Hepatocyte (in vitro differentiated cells): ENCODE measurements around the gene RABL3. TPM values are rescaled to one million over a fixed set of nuclear protein-coding genes. Genes with fewer than 3 reads are reported as not detected.
"Not testable (repeated sequence)": the region's sequence is repeated elsewhere in the genome, so short reads cannot be mapped to it uniquely, and the experiment has no call there.

ENCODE experiments used
- DNase-seq: peaks from one replicate; pipeline ENCODE4 v3.0.0-alpha.2; 2016; ENCODE audit warnings: low spot score
- H2AFZ ChIP-seq: fragments of 200-600 bp; sonication (generic); 2 replicates; pipeline ENCODE4 v1.6.0; 2016; ENCODE audit warnings: antibody characterized with exemption, mild to moderate bottlenecking
- H3K27ac ChIP-seq: fragments of 200-600 bp; sonication (generic); 2 replicates; pipeline ENCODE4 v1.5.1; 2016; ENCODE audit warnings: mild to moderate bottlenecking
- H3K27me3 ChIP-seq: fragments of 200-600 bp; sonication (generic); 2 replicates; pipeline ENCODE4 v1.6.1; 2016
- H3K36me3 ChIP-seq: fragments of 200-600 bp; sonication (generic); replicated peaks from 2 replicates; pipeline ENCODE4 v1.5.1; 2016; ENCODE audit warnings: low read depth; ENCODE audit not compliant: insufficient read depth
- H3K4me1 ChIP-seq: fragments of 200-600 bp; sonication (generic); 2 replicates; pipeline ENCODE4 v1.5.1; 2016; ENCODE audit warnings: mild to moderate bottlenecking, moderate library complexity; ENCODE audit not compliant: insufficient read depth
- H3K4me2 ChIP-seq: fragments of 200-600 bp; sonication (generic); 2 replicates; pipeline ENCODE4 v1.6.0; 2016
- H3K4me3 ChIP-seq: fragments of 200-600 bp; sonication (generic); 2 replicates; pipeline ENCODE4 v1.5.1; 2016; ENCODE audit warnings: mild to moderate bottlenecking
- H3K79me2 ChIP-seq: fragments of 200-600 bp; sonication (generic); 2 replicates; pipeline ENCODE4 v1.6.0; 2017; ENCODE audit warnings: mild to moderate bottlenecking
- H3K9me2 ChIP-seq: fragments of 200-600 bp; sonication (generic); replicated peaks from 2 replicates; pipeline ENCODE4 v1.6.0; 2017; ENCODE audit warnings: mild to moderate bottlenecking; ENCODE audit not compliant: insufficient read depth
- H3K9me3 ChIP-seq: fragments of 200-600 bp; sonication (generic); 2 replicates; pipeline ENCODE4 v1.5.1; 2016; ENCODE audit warnings: low read depth, mild to moderate bottlenecking
- H4K20me1 ChIP-seq: fragments of 200-600 bp; sonication (generic); 2 replicates; pipeline ENCODE4 v1.6.0; 2016; ENCODE audit warnings: mild to moderate bottlenecking; ENCODE audit not compliant: insufficient read depth, poor library complexity, severe bottlenecking
- CTCF ChIP-seq: fragments of 200-600 bp; sonication (generic); IDR thresholded peaks from 2 replicates; pipeline ENCODE4 v1.5.1; 2016; ENCODE audit warnings: antibody characterized with exemption, mild to moderate bottlenecking; ENCODE audit not compliant: poor library complexity
- EZH2 ChIP-seq: fragments of 200-600 bp; sonication (generic); IDR thresholded peaks from 2 replicates; pipeline ENCODE4 v1.6.1; 2016; ENCODE audit warnings: antibody characterized with exemption, mild to moderate bottlenecking, borderline replicate concordance
- EZH2phosphoT487 ChIP-seq: fragments of 200-600 bp; sonication (generic); IDR thresholded peaks from one replicate; pipeline ENCODE4 v1.6.1; 2018; ENCODE audit warnings: antibody characterized with exemption, mild to moderate bottlenecking, low read depth, moderate library complexity; ENCODE audit not compliant: unreplicated experiment, severe bottlenecking
- WGBS: methylation state at CpG from one replicate; pipeline ENCODE4 v1.1.6; 2016; ENCODE audit warnings: low lambda C conversion rate; ENCODE audit errors: missing lambda C conversion rate; 5-methylcytosine and 5-hydroxymethylcytosine counted together
- polyA plus RNA-seq: library from polyadenylated mRNA; unstranded; fragments of >200 nt; fragmentation: Nextera tagmentation; extraction: Ambion mirVana; gene quantifications from 2 replicates; pipeline ENCODE4 v1.2.1, GENCODE V29; 2016
- total RNA-seq: library from RNA; depleted of rRNA; stranded (reverse); fragments of >200 nt; gene quantifications from 2 replicates; pipeline ENCODE4 v1.2.3, GENCODE V29; 2014

Gene RABL3
- total and polyA plus RNA-seq, 2 experiments from 2014 or later, result 12.7 to 23.7 TPM

GRCh38 chr3:120642368-120642948, 99.9 kb downstream of the RABL3 start:
- H3K27ac ChIP-seq, result no peak overlapping the region
- DNase-seq, result no peak
- H3K9me2 ChIP-seq, result no peaks in the 10 kb centered on the region
- WGBS, result 90% methylated on average over 4 of the region's 4 CpGs
- H3K36me3 ChIP-seq, result no peaks in the 10 kb centered on the region
- no peak overlapping the region for H3K4me2 ChIP-seq
- H3K27me3 ChIP-seq, result no peaks in the 10 kb centered on the region
- H4K20me1 ChIP-seq, result no peaks in the 10 kb centered on the region
- no peak for TF ChIP-seq EZH2phosphoT487
- no peak for TF ChIP-seq EZH2
- no peak for TF ChIP-seq CTCF
- H2AFZ ChIP-seq, result no peak overlapping the region
- H3K4me3 ChIP-seq, result no peak overlapping the region
- no peaks in the 10 kb centered on the region for H3K79me2 ChIP-seq
- no peaks in the 10 kb centered on the region for H3K4me1 ChIP-seq
- no peaks in the 10 kb centered on the region for H3K9me3 ChIP-seq

GRCh38 chr3:120641696-120642246, 100.5 kb downstream of the RABL3 start:
- WGBS, result 100% methylated on average over 2 of the region's 2 CpGs
- no peak overlapping the region for H3K4me2 ChIP-seq

GRCh38 chr3:120640231-120640630, 102.1 kb downstream of the RABL3 start:
- Histone ChIP-seq H4K20me1 (no peaks in the 10 kb centered on the region), H3K9me2 (no peaks in the 10 kb centered on the region), H3K27me3 (no peaks in the 10 kb centered on the region), H2AFZ (no peak overlapping the region), H3K36me3 (no peaks in the 10 kb centered on the region), H3K4me3 (no peak overlapping the region), H3K9me3 (no peaks in the 10 kb centered on the region), H3K4me2 (no peak overlapping the region), H3K27ac (no peak overlapping the region), H3K79me2 (no peaks in the 10 kb centered on the region), H3K4me1 (no peaks in the 10 kb centered on the region)
- DNase-seq, result no peak
- WGBS, result 100% methylated on average over 1 of the region's 1 CpG
- TF ChIP-seq EZH2, result no peak
- no peak for TF ChIP-seq EZH2phosphoT487
- TF ChIP-seq CTCF, result no peak

More at GRCh38 chr3:120641696-120642246, 100.5 kb downstream of the RABL3 start:
- TF ChIP-seq EZH2phosphoT487 (no peak), CTCF (no peak), EZH2 (no peak)
- H3K79me2 ChIP-seq, result no peaks in the 10 kb centered on the region
- no peak overlapping the region for H3K27ac ChIP-seq
- no peaks in the 10 kb centered on the region for H3K4me1 ChIP-seq
- H4K20me1 ChIP-seq, result no peaks in the 10 kb centered on the region
- no peaks in the 10 kb centered on the region for H3K9me3 ChIP-seq
- H3K4me3 ChIP-seq, result no peak overlapping the region
- no peaks in the 10 kb centered on the region for H3K27me3 ChIP-seq
- H2AFZ ChIP-seq, result no peak overlapping the region
- no peaks in the 10 kb centered on the region for H3K36me3 ChIP-seq
- no peaks in the 10 kb centered on the region for H3K9me2 ChIP-seq
- no peak for DNase-seq

- 97% methylated on average over 4 of the region's 4 CpGs for WGBS
- H3K36me3 ChIP-seq, H4K20me1 ChIP-seq, H3K4me2 ChIP-seq, H3K4me3 ChIP-seq, H3K4me1 ChIP-seq, H3K9me2 ChIP-seq, H3K27me3 ChIP-seq, H2AFZ ChIP-seq, H3K27ac ChIP-seq, H3K9me3 ChIP-seq, DNase-seq, H3K79me2 ChIP-seq: not testable (repeated sequence)
These were observed 103.5 kb downstream of the RABL3 start for GRCh38 chr3:120638820-120639219.
